SK-N-SH treated with all-trans-retinoic acid at 6 μM for 48 hours (cell line): ENCODE results near the gene RHEBL1.

Source experiments
- ATAC-seq: fragments of 200-7000 bp; cut with Tn5 transposase; 3 replicates; pipeline ENCODE4 v1.9.1; 2020; ENCODE audit warnings: mild to moderate bottlenecking, moderate library complexity
- ARNTL ChIP-seq: fragments of 450-650 bp; formaldehyde crosslinking; IDR thresholded peaks from 2 replicates; pipeline ENCODE4 v1.5.0; 2020; ENCODE audit warnings: low read depth, mild to moderate bottlenecking, moderate library complexity, borderline replicate concordance
- BACH2 ChIP-seq: fragments of 250-450 bp; sonication (Bioruptor Pico); IDR thresholded peaks from 2 replicates; pipeline ENCODE4 v1.9.0; 2021; ENCODE audit warnings: mild to moderate bottlenecking, borderline replicate concordance
- CSDC2 ChIP-seq: fragments of 250-450 bp; sonication (Bioruptor Pico); IDR thresholded peaks from 2 replicates; pipeline ENCODE4 v1.5.0; 2020; ENCODE audit warnings: mild to moderate bottlenecking, moderate library complexity
- ESRRG ChIP-seq: fragments of 250-450 bp; sonication (Bioruptor Pico); IDR thresholded peaks from 2 replicates; pipeline ENCODE4 v1.6.1; 2021; ENCODE audit warnings: mild to moderate bottlenecking
- GLIS3 ChIP-seq: fragments of 250-450 bp; sonication (Bioruptor Pico); IDR thresholded peaks from 2 replicates; pipeline ENCODE4 v1.5.0; 2020; ENCODE audit warnings: mild to moderate bottlenecking, moderate library complexity
- ISL1 ChIP-seq: fragments of 250-450 bp; sonication (Bioruptor Pico); IDR thresholded peaks from 2 replicates; pipeline ENCODE4 v2.1.2; 2022; ENCODE audit warnings: mild to moderate bottlenecking, moderate library complexity
- OSR1 ChIP-seq: fragments of 250-450 bp; sonication (Bioruptor Pico); IDR thresholded peaks from 2 replicates; pipeline ENCODE4 v1.8.0; 2022; ENCODE audit warnings: moderate library complexity, mild to moderate bottlenecking, inconsistent platforms
- PPARA ChIP-seq: fragments of 250-450 bp; sonication (Bioruptor Pico); IDR thresholded peaks from 2 replicates; pipeline ENCODE4 v1.5.0; 2020; ENCODE audit warnings: mild to moderate bottlenecking, borderline replicate concordance
- RARB ChIP-seq: fragments of 250-450 bp; sonication (Bioruptor Pico); IDR thresholded peaks from 2 replicates; pipeline ENCODE4 v1.8.0; 2021; ENCODE audit warnings: mild to moderate bottlenecking, moderate library complexity
- SNAI2 ChIP-seq: fragments of 250-450 bp; sonication (Bioruptor Pico); IDR thresholded peaks from 2 replicates; pipeline ENCODE4 v1.5.0; 2020; ENCODE audit warnings: mild to moderate bottlenecking, moderate library complexity
- TCF4 ChIP-seq: fragments of 250-450 bp; sonication (Bioruptor Pico); IDR thresholded peaks from 2 replicates; pipeline ENCODE4 v1.8.0; 2021; ENCODE audit warnings: mild to moderate bottlenecking, moderate library complexity, borderline replicate concordance
- TOX ChIP-seq: fragments of 250-450 bp; sonication (Bioruptor Pico); IDR thresholded peaks from 2 replicates; pipeline ENCODE4 v1.8.0; 2021; ENCODE audit warnings: mild to moderate bottlenecking, moderate library complexity, borderline replicate concordance
- ZFP3 ChIP-seq: fragments of 250-450 bp; sonication (Bioruptor Pico); IDR thresholded peaks from 2 replicates; pipeline ENCODE4 v1.5.0; 2020; ENCODE audit warnings: mild to moderate bottlenecking, moderate library complexity
- ZNF565 ChIP-seq: fragments of 450-650 bp; formaldehyde crosslinking; conservative IDR thresholded peaks from 2 replicates; pipeline ENCODE4 v1.5.0; 2020; ENCODE audit warnings: low read depth, mild to moderate bottlenecking, moderate library complexity
- ZNF70 ChIP-seq: fragments of 450-650 bp; formaldehyde crosslinking; IDR thresholded peaks from 2 replicates; pipeline ENCODE4 v1.5.0; 2020; ENCODE audit warnings: mild to moderate bottlenecking, moderate library complexity
- ZNF8 ChIP-seq: fragments of 450-650 bp; formaldehyde crosslinking; IDR thresholded peaks from 2 replicates; pipeline ENCODE4 v1.5.0; 2020; ENCODE audit warnings: mild to moderate bottlenecking, moderate library complexity
- TF ChIP-seq, protein P1 (sequence below): fragments of 250-450 bp; sonication (Bioruptor Pico); IDR thresholded peaks from 2 replicates; pipeline ENCODE4 v1.5.1; 2021; ENCODE audit warnings: mild to moderate bottlenecking, moderate library complexity
- TF ChIP-seq, protein P2 (sequence below): fragments of 250-450 bp; sonication (Bioruptor Pico); IDR thresholded peaks from 2 replicates; pipeline ENCODE4 v1.8.0; 2021; ENCODE audit warnings: low read depth, mild to moderate bottlenecking, moderate library complexity, borderline replicate concordance
- TF ChIP-seq, protein P3 (sequence below): fragments of 250-450 bp; sonication (Bioruptor Pico); IDR thresholded peaks from 2 replicates; pipeline ENCODE4 v1.5.1; 2020; ENCODE audit warnings: low read depth, mild to moderate bottlenecking, moderate library complexity

Gene RHEBL1

DNA sequence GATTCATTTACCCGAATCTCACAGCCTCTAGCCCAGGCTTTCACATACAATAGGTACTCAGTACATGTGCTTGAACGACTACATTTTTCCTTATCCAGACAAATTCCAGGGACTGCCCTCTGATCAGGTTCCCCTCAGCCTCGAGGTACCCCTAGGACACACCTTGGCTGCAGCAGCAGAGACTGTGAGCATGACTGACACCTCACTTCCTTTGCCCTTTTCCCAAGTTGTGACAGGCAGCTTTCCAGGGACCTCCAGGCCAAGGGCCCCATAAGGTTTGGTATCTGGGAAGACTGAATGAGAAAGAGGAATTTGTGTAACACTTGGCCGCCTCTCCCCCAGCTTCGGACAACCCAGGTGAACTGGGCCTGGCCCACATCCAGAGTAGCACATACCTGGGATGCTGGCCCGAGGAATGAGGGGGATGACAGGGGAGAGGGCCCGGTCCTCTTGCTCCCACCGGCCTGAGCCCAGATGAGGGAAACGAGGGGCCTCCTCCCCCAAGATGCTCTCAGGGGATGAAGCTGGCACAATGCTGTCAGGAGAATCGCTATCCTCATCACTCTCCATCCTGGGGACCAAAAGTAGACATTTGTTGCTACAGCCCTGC, 41.0 kb downstream of the RHEBL1 start:
- no peak for TF ChIP-seq ESRRG (CRISPR knock-in tag)
- TF ChIP-seq, protein P1, sequence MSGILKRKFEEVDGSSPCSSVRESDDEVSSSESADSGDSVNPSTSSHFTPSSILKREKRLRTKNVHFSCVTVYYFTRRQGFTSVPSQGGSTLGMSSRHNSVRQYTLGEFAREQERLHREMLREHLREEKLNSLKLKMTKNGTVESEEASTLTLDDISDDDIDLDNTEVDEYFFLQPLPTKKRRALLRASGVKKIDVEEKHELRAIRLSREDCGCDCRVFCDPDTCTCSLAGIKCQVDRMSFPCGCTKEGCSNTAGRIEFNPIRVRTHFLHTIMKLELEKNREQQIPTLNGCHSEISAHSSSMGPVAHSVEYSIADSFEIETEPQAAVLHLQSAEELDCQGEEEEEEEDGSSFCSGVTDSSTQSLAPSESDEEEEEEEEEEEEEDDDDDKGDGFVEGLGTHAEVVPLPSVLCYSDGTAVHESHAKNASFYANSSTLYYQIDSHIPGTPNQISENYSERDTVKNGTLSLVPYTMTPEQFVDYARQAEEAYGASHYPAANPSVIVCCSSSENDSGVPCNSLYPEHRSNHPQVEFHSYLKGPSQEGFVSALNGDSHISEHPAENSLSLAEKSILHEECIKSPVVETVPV (CRISPR knock-in tag) = no peak
- no peak for TF ChIP-seq OSR1 (CRISPR knock-in tag)
- no peak for TF ChIP-seq BACH2 (CRISPR knock-in tag)
- TF ChIP-seq ZNF70 (CRISPR knock-in tag) = no peak
- no peak for TF ChIP-seq ZNF565 (CRISPR knock-in tag)
- TF ChIP-seq CSDC2 (CRISPR knock-in tag) = no peak
- no peak for TF ChIP-seq SNAI2 (CRISPR knock-in tag)
- TF ChIP-seq, protein P2, sequence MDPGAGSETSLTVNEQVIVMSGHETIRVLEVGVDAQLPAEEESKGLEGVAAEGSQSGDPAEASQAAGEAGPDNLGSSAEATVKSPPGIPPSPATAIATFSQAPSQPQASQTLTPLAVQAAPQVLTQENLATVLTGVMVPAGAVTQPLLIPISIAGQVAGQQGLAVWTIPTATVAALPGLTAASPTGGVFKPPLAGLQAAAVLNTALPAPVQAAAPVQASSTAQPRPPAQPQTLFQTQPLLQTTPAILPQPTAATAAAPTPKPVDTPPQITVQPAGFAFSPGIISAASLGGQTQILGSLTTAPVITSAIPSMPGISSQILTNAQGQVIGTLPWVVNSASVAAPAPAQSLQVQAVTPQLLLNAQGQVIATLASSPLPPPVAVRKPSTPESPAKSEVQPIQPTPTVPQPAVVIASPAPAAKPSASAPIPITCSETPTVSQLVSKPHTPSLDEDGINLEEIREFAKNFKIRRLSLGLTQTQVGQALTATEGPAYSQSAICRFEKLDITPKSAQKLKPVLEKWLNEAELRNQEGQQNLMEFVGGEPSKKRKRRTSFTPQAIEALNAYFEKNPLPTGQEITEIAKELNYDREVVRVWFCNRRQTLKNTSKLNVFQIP (CRISPR knock-in tag) = no peak
- TF ChIP-seq PPARA = no peak
- no peak for TF ChIP-seq TCF4
- TF ChIP-seq ISL1 = no peak
- no peak for TF ChIP-seq TOX (CRISPR knock-in tag)
- no peak for TF ChIP-seq ARNTL
- ATAC-seq = no peak

DNA sequence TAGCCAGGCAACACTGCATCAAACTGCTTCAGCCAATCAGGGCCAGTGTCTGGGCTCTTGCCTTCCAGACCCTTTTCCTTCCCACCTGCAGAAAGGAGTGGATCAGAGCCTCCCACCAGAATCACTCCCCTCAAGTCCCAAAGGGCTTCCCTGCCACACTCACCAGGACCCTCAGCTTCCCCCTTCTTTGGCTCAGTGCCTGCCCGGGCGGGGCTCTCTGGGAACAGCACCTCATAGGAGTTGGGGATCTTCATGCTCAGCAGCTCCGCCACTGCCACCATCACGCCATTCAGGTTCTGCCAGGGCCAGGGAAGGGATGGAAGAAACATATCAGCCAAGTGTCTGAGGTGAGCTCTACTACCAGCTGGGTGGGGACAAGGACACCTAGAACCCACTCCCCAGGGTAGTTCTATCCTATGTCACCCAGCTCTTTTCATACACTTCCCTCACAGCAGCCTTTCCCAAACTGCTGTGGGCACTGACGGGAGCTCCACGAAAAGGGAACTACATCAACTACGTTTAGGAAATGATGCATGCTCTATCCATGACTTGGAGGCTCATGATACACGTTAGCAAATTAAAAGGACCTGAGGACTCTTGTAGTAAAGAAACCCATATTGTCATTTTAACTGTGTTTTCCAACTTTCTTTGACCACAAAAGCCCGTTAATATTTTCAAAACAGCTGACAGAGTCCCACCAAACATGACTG, 41.8 kb downstream of the RHEBL1 start:
- ATAC-seq = no peak
- TF ChIP-seq ZNF565 (CRISPR knock-in tag) (no peak), ARNTL (no peak), ZFP3 (CRISPR knock-in tag) (no peak), OSR1 (CRISPR knock-in tag) (no peak)
- TF ChIP-seq, protein P1 (CRISPR knock-in tag) = no peak
- TF ChIP-seq, all 23 proteins: peak for 0

DNA sequence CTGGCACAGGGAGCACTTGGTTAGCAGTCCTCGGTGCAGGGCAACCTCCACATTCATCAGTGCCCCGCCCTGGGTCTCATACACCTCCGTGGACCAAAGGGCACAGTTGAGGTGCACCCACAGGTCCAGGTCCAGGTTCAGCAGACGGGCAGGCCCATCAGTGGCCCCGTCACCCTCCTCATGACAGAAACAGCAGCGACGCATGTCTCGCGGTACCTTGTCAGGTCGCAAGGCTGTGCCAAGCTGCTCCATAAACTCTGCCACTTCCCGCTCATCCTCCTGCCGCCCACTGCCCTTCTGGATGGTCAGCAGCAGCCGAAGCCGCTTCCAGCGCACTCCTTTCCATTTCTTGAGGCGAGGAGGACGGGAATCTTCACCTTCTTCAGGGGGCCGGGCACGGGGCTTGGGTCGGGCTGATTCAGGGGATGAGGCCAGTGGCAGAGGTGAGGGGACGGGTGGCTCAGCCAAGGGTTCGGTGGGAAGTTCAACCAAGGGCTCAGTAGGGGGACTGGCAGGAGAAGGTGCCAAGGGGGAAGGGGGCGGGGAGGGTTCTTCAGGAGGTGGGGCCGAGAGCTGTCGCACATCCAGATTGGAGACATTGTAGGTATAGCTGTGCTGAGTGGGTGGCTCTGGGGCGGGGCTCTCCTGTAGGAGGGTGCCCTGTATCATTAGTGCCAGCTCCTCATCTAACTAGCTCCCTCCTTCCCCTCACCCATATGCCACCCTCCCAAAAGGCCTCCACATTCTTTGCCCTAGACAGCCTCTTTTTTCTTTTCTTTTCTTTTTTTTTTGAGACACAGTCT, 42.9 kb downstream of the RHEBL1 start:
- ATAC-seq = no peak
- TF ChIP-seq SNAI2 (CRISPR knock-in tag) = no peak

DNA sequence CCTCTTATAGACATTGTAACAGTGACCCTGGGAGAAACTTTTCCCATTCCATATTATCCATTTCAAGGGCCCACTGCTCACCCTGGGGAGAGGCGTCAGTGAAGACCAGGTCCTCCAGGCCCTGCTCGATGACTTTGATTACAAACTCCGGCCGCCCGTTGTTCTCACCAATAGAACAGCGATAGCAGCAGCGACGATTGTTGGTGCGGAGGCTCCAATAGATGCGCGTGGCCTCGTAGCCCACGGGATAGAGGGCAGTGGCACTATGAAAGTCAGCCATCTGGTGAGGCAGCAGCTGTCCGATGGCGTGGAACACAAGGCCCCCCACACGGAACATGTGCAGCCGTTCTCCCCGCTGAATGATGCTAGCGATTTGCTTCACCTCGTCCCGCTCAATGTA, 43.7 kb downstream of the RHEBL1 start:
- TF ChIP-seq ZNF70 (CRISPR knock-in tag) = no peak
- ATAC-seq = no peak

DNA sequence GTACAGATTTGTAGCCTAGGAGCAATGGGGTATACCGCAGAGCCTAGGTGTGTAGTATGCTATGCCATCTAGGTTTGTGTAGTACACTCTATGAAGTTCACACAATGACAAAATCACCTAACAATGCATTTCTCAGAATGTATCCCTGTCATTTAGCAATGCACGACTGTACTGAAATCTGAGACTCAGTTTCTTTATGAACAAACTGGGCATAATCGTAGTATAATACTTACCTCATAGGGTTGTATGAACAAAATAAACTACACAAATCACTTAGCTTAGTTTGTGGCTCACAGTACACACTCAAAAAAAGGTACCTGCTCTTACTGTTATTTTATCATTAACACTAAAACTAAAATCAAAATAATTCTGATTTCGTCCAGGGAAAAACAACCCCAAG, 44.3 kb downstream of the RHEBL1 start:
- ATAC-seq = no peak
- TF ChIP-seq RARB = no peak
- TF ChIP-seq ZNF8 = no peak
- TF ChIP-seq PPARA = no peak
- no peak for TF ChIP-seq ZNF70 (CRISPR knock-in tag)
- no peak for TF ChIP-seq ZNF565 (CRISPR knock-in tag)
- TF ChIP-seq GLIS3 (CRISPR knock-in tag) = no peak

DNA sequence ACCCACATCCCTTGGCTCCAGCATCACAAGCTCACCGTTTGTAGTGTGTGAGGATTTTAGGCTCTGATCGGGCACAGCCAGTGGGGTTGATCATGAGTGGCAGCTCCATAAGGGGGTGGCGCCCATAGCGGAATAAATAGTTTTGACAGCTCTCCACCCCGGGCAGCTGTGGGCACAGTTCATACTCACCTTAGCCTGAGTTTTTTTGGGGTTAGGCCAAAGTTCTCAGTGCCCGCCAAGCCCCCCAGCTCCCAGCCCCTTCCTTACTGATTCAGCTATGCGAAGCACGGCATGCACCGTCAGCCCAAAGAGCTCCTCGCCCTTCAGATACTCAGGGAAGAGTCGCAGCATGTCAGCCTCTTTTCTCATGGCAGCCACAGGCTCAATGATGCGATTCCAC, 45.2 kb downstream of the RHEBL1 start:
- ATAC-seq = no peak
- TF ChIP-seq, protein P2 (CRISPR knock-in tag) = no peak
- no peak for TF ChIP-seq RARB
- no peak for TF ChIP-seq ARNTL
- no peak for TF ChIP-seq ESRRG (CRISPR knock-in tag)
- TF ChIP-seq, protein P3, sequence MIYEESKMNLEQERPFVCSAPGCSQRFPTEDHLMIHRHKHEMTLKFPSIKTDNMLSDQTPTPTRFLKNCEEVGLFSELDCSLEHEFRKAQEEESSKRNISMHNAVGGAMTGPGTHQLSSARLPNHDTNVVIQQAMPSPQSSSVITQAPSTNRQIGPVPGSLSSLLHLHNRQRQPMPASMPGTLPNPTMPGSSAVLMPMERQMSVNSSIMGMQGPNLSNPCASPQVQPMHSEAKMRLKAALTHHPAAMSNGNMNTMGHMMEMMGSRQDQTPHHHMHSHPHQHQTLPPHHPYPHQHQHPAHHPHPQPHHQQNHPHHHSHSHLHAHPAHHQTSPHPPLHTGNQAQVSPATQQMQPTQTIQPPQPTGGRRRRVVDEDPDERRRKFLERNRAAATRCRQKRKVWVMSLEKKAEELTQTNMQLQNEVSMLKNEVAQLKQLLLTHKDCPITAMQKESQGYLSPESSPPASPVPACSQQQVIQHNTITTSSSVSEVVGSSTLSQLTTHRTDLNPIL (CRISPR knock-in tag) = no peak
- no peak for TF ChIP-seq ZFP3 (CRISPR knock-in tag)
- no peak for TF ChIP-seq PPARA
- no peak for TF ChIP-seq GLIS3 (CRISPR knock-in tag)
- TF ChIP-seq, protein P1 (CRISPR knock-in tag) = no peak
- no peak for TF ChIP-seq ZNF565 (CRISPR knock-in tag)
- TF ChIP-seq CSDC2 (CRISPR knock-in tag) = no peak
- no peak for TF ChIP-seq TOX (CRISPR knock-in tag)
- no peak for TF ChIP-seq ISL1
- TF ChIP-seq OSR1 (CRISPR knock-in tag) = no peak
- no peak for TF ChIP-seq TCF4
